ENCODE data around the gene TBX6.
A peak's percentile ranks its signal among the peaks of the same experiment; 100 is the strongest.
"Not testable (repeated sequence)": the region's sequence is repeated elsewhere in the genome, so short reads cannot be mapped to it uniquely, and the experiment has no call there.

TBX6 gene

GRCh38 chr16:30065102-30065942, 26.4 kb downstream of the TBX6 start, which contains the start of gene ALDOA:
Gene ALDOA, plus strand, starts transcription at chr16:30065760. Its CDS starts 1,138 bp downstream, at chr16:30066898.
- peak; percentile 99 for DNase-seq

GRCh38 chr16:30064729-30065101, 27.0 kb downstream of the TBX6 start:
- DNase-seq, result no peak

- DNase-seq, result peak; percentile 85
Measured at GRCh38 chr16:30063893-30064728, 27.6 kb downstream of the TBX6 start.

GRCh38 chr16:30063278-30063892, 28.3 kb downstream of the TBX6 start:
- DNase-seq, result no peak

GRCh38 chr16:30060836-30061554, 30.7 kb downstream of the TBX6 start:
- peak; percentile 76 for DNase-seq

GRCh38 chr16:30060346-30060745, 31.4 kb downstream of the TBX6 start:
- DNase-seq, result no peak

- no peak for DNase-seq
Measured at GRCh38 chr16:30054959-30055553, 36.7 kb downstream of the TBX6 start.

GRCh38 chr16:30054451-30054850, 37.3 kb downstream of the TBX6 start:
- no peak for DNase-seq

- DNase-seq, result no peak
Measured at GRCh38 chr16:30053376-30054015, 38.2 kb downstream of the TBX6 start.

- peak; percentile 95 for DNase-seq
Measured at GRCh38 chr16:30052671-30053372, 38.9 kb downstream of the TBX6 start.

GRCh38 chr16:30051518-30051917, 40.2 kb downstream of the TBX6 start:
- no peak for DNase-seq

GRCh38 chr16:30049871-30050270, 41.9 kb downstream of the TBX6 start:
- DNase-seq, result no peak

GRCh38 chr16:30046588-30046987, 45.1 kb downstream of the TBX6 start:
- DNase-seq, result no peak

- DNase-seq, result no peak
Measured at GRCh38 chr16:30046178-30046577, 45.5 kb downstream of the TBX6 start.

GRCh38 chr16:30041841-30042240, 49.9 kb downstream of the TBX6 start:
- DNase-seq, result no peak

- not testable (repeated sequence) for DNase-seq
Measured at GRCh38 chr16:30040690-30041089, 51.0 kb downstream of the TBX6 start.

GRCh38 chr16:30040221-30040620, 51.5 kb downstream of the TBX6 start:
- no peak for DNase-seq

Data from femur (tissue), 1 donor.